H1 (cell line): Measurements from ENCODE around the gene KLHL29. TPM values are rescaled to one million over a fixed set of nuclear protein-coding genes. Genes with fewer than 3 reads are reported as not detected.

Source experiments
- ATF2 ChIP-seq: IDR thresholded peaks from 2 replicates; pipeline ENCODE4 v1.6.1; 2012; ENCODE audit warnings: low read length, inconsistent platforms
- SIRT6 ChIP-seq: IDR thresholded peaks from one replicate; pipeline ENCODE4 v1.7.1; 2012; ENCODE audit warnings: low read length, inconsistent platforms
- polyA plus RNA-seq, 7 experiments: library from polyadenylated mRNA; depleted of rRNA in 3 of 7; stranded (reverse) in 5 of 7; unstranded in 2 of 7; fragments of >200 nt in 5 of 7; fragments of 200-250 nt in 2 of 7; gene quantifications; 1 replicate in 5 of 7; 2 replicates in 1 of 7; 4 replicates in 1 of 7; pipeline versions ENCODE4 v1.2.1 to v1.2.3, GENCODE V29; 2011 to 2013; ENCODE audit warnings: missing spikeins in 2 of 7, mixed read lengths in 2 of 7
- total RNA-seq: library from RNA; stranded (reverse); fragmentation: NEBNext Ultra II Directional; extraction: Animal tissue kit (Norgen Biotek cat#: 25700); gene quantifications from 2 replicates; pipeline ENCODE4 v1.2.1, GENCODE V29; 2021

KLHL29 gene
- total and polyA plus RNA-seq, 2 of the 8 experiments (the other 6 are each of a cell fraction or from before 2014, with no cell fraction given): 1.1 to 4.7 TPM

- TF ChIP-seq ATF2: no peak
- TF ChIP-seq SIRT6: no peak
Observed at GRCh38 chr2:23385748-23386338, 864 bp downstream of the KLHL29 start (continued).
